CD4-positive, alpha-beta T cell treated with Interleukin-4 for 4 hours (primary cell): ENCODE results near the gene ANOS1.
"Not testable (repeated sequence)": the region's sequence is repeated elsewhere in the genome, so short reads cannot be mapped to it uniquely, and the experiment has no call there.

Experiments
- DNase-seq: peaks from one replicate; pipeline ENCODE4 v3.0.0-alpha.2; 2020

The ANOS1 gene

GRCh38 chrX:8607326-8607725 lies 124.6 kb downstream of the ANOS1 start:
- DNase-seq: no peak

GRCh38 chrX:8604131-8604530 lies 127.8 kb downstream of the ANOS1 start:
- DNase-seq: no peak

GRCh38 chrX:8591501-8591900 lies 140.4 kb downstream of the ANOS1 start:
- DNase-seq: no peak

GRCh38 chrX:8586953-8587352 lies 145.0 kb downstream of the ANOS1 start:
- DNase-seq: no peak

- no peak for DNase-seq
Observed at GRCh38 chrX:8579602-8580001, 152.3 kb downstream of the ANOS1 start.

GRCh38 chrX:8576821-8577220 lies 155.1 kb downstream of the ANOS1 start:
- no peak for DNase-seq

GRCh38 chrX:8565729-8566128 lies 166.2 kb downstream of the ANOS1 start:
- no peak for DNase-seq

- DNase-seq: no peak
Observed at GRCh38 chrX:8548446-8548845, 183.5 kb downstream of the ANOS1 start.

- DNase-seq: no peak
Observed at GRCh38 chrX:8546715-8547114, 185.2 kb downstream of the ANOS1 start.

GRCh38 chrX:8520791-8521190 lies 211.1 kb downstream of the ANOS1 start:
- DNase-seq: no peak

GRCh38 chrX:8520178-8520577 lies 211.8 kb downstream of the ANOS1 start:
- no peak for DNase-seq

- no peak for DNase-seq
Observed at GRCh38 chrX:8504451-8504850, 227.5 kb downstream of the ANOS1 start.

GRCh38 chrX:8502101-8502500 lies 229.8 kb downstream of the ANOS1 start:
- not testable (repeated sequence) for DNase-seq

- no peak for DNase-seq
Observed at GRCh38 chrX:8500203-8500602, 231.7 kb downstream of the ANOS1 start.

- not testable (repeated sequence) for DNase-seq
Observed at GRCh38 chrX:8495036-8495435, 236.9 kb downstream of the ANOS1 start.

- DNase-seq: no peak
Observed at GRCh38 chrX:8484360-8484949, 247.5 kb downstream of the ANOS1 start.
